ENCODE measurements around the gene POU2F3.

Gene POU2F3

GRCh38 chr11:120289426-120289825, 49.5 kb downstream of the POU2F3 start:
- no peak overlapping the region for H3K27ac ChIP-seq
- no peak for TF ChIP-seq ZFX (IDR thresholded peaks at IDR 0.05)
- TF ChIP-seq CTCF (conservative IDR thresholded peaks at IDR 0.05), result no peak

- TF ChIP-seq CTCF (conservative IDR thresholded peaks at IDR 0.05), result no peak
- no peak for TF ChIP-seq ZFX (IDR thresholded peaks at IDR 0.05)
- no peak overlapping the region for H3K27ac ChIP-seq
Observed at GRCh38 chr11:120290956-120291355, 51.0 kb downstream of the POU2F3 start.

GRCh38 chr11:120293038-120293800, 53.3 kb downstream of the POU2F3 start:
- no peak for TF ChIP-seq ZFX (IDR thresholded peaks at IDR 0.05)
- no peak for TF ChIP-seq CTCF (conservative IDR thresholded peaks at IDR 0.05)
- H3K27ac ChIP-seq, result no peak overlapping the region

GRCh38 chr11:120294096-120294495, 54.2 kb downstream of the POU2F3 start:
- no peak for TF ChIP-seq CTCF (conservative IDR thresholded peaks at IDR 0.05)
- TF ChIP-seq ZFX (IDR thresholded peaks at IDR 0.05), result no peak

GRCh38 chr11:120295099-120295498, 55.2 kb downstream of the POU2F3 start:
- TF ChIP-seq ZFX (IDR thresholded peaks at IDR 0.05) (no peak), CTCF (conservative IDR thresholded peaks at IDR 0.05) (no peak)
- H3K27ac ChIP-seq, result no peak overlapping the region

More at GRCh38 chr11:120294096-120294495, 54.2 kb downstream of the POU2F3 start:
- no peak overlapping the region for H3K27ac ChIP-seq

- TF ChIP-seq ZFX (IDR thresholded peaks at IDR 0.05), result no peak
- H3K27ac ChIP-seq, result no peak overlapping the region
Observed at GRCh38 chr11:120296554-120296953, 56.6 kb downstream of the POU2F3 start.

GRCh38 chr11:120298461-120298860, 58.5 kb downstream of the POU2F3 start:
- H3K27ac ChIP-seq, result no peak overlapping the region
- TF ChIP-seq CTCF (conservative IDR thresholded peaks at IDR 0.05) (no peak), ZFX (IDR thresholded peaks at IDR 0.05) (no peak)

Data from C4-2B (cell line).